KOPT-K1 (cell line): ENCODE data around the gene ZCRB1.
"Not testable (repeated sequence)": the region's sequence is repeated elsewhere in the genome, so short reads cannot be mapped to it uniquely, and the experiment has no call there.

Source experiments
- H3K27ac ChIP-seq: fragments of 200-600 bp; sonication (generic); 2 replicates; pipeline ENCODE4 v1.5.1; 2016; ENCODE audit warnings: antibody characterized with exemption, mild to moderate bottlenecking, low read depth, low read length; ENCODE audit not compliant: poor library complexity, severe bottlenecking
- H3K36me3 ChIP-seq: fragments of 200-600 bp; sonication (generic); 2 replicates; pipeline ENCODE4 v1.5.1; 2017; ENCODE audit warnings: antibody characterized with exemption, mild to moderate bottlenecking, low read length, moderate library complexity; ENCODE audit not compliant: insufficient read depth
- H3K9me3 ChIP-seq: fragments of 200-600 bp; sonication (generic); 2 replicates; pipeline ENCODE4 v1.5.1; 2017; ENCODE audit warnings: antibody characterized with exemption, low read length, mild to moderate bottlenecking; ENCODE audit not compliant: insufficient read depth, poor library complexity, severe bottlenecking

ZCRB1 gene

DNA sequence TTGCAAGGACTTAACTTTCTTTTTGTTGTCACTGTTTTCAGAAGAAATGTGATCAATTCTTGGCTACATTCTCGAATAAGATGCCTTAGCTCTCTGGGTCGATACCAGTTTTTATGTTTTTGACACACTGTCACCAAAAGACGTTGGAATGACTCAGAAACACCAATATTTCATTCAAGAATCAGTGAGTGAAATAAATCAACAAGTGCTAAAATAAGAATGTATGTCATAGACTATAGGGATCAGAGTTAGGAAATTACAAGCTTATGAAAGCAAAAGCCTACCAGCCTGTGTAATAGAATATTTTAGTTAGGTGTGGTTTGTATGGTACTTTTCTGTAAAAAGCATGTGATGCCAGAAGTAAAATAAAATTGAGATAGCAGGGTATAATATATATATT lies 17.8 kb upstream of the ZCRB1 start:
- no peaks in the 10 kb centered on the region for H3K9me3 ChIP-seq
- no peak overlapping the region for H3K27ac ChIP-seq
- H3K36me3 ChIP-seq, result peaks cover 62% of the 10 kb centered on the region

DNA sequence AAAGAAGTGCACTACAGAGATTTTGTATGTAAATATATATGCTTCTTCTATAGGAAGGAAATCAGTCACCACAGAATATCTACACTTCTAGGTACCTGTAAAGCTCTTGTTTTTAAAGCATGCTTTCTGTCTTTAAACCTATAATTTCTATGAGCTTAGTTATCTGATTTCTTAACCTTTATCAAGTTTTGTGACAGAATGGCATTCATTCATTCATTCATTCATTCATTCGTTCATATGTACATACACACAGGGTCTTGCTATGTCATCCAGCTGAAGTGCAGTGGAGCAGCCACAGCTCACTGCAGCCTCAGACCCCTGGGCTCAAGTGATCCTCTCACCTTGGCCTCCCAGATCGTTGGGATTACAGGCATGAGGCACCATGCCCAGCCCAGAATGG lies 16.1 kb upstream of the ZCRB1 start:
- Histone ChIP-seq H3K9me3 (no peaks in the 10 kb centered on the region), H3K36me3 (peaks cover 71% of the 10 kb centered on the region), H3K27ac (no peak overlapping the region)

DNA sequence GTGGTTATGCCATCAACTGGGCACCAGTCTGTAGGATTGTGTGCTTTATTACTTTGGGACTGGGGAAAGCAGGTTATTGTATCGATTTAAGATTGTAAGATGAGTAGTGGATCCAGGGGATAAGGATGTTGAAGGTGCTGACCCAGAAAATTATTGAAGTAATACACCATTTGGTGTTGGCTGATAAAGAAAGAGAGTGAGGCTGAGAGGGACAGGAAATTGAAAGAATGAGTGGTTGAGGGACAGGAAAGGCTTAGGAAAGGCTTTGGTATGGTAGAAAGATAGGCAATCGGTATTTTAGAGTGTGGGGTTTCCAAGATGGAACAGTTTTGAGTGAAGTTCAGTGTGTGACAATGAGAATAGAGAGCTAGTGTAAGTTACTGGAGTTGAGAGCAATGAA lies 12.4 kb upstream of the ZCRB1 start:
- no peaks in the 10 kb centered on the region for H3K9me3 ChIP-seq
- no peak overlapping the region for H3K27ac ChIP-seq
- H3K36me3 ChIP-seq, result peaks cover 75% of the 10 kb centered on the region

DNA sequence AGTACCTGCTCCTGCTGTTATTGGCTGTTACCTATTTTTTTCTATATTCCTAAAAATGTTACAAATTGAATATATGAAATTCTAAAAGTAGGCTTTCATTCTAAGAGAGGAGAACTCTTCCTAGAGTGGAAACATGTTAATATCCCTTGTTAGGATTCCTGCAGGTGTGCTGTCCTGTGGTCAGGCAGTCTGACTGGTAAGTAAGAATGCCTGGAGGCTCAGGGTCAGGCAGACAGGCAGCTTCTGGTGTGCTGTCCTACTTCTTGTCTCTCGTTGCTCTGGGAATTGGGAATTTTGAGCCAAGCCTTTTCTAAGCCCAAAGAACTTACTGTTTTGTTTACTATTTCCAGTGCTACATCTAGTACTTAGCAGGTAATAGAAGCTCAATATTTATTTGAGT lies 10.4 kb upstream of the ZCRB1 start:
- Histone ChIP-seq H3K36me3 (peaks cover 69% of the 10 kb centered on the region), H3K9me3 (no peaks in the 10 kb centered on the region), H3K27ac (no peak overlapping the region)

DNA sequence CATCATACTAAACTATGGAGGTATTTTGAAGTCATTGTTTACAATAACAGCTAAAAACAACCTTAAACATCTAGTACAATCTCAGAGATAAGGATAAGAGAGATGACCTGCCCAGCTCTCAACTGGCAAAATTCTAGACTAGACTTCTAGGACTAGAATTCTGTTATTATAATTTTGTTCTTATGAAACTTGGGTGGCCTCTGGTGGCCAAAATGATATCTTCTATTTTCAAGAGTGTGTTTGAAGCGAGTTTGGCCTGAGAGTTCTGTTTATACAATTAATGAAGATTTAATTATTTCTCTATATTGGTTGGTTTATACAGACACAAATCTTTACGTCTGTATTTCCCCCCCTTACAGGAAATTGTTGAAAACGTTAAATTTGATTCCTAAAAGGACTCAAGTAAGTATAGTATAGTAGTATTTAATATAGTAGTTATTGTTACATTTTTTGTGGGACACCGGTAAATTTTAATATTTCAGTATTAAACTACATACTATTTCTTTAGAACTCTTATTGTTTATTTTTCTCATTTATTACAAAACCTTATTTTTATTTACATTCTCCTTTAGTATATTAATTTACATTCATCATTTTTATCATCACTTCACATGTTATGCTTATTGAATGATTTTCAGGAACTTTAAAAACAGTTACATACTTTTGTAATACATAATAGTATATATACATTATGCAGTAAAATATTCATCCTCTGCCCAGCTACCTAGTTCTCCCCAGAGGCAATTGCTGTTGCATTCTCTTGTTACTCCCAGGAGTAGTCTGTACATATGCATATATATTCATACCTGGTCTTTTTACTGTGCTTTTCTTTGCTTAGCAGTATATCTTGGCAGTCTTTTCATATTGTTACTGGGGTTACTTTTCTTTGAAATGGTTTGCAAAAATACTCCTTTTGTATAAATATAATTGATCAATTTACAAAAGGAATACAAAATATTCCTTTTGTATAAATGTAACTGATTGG lies 6.7 kb upstream of the ZCRB1 start:
- H3K36me3 ChIP-seq, result peaks cover 44% of the 10 kb centered on the region
- no peaks in the 10 kb centered on the region for H3K9me3 ChIP-seq
- no peak overlapping the region for H3K27ac ChIP-seq

DNA sequence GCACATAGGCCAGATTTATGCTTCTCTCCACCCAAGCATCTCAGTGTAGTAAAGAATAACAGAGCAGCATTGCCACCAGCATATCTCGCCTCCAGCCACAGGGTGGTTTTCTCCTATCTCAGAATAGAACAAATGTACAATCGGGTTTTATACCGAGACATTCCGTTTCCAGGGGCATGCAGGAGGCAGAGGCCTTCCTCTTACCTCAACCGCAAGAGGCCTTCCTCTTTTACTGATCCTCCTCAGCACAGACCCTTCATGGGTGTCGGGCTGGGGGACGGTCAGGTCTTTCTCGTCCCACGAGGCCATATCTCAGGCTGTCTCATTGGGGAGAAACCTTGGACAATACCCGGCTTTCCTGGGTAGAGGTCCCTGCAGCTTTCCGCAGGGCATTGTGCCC lies 4.2 kb upstream of the ZCRB1 start:
- not testable (repeated sequence) for H3K9me3 ChIP-seq, H3K27ac ChIP-seq
- peaks cover 20% of the 10 kb centered on the region for H3K36me3 ChIP-seq

DNA sequence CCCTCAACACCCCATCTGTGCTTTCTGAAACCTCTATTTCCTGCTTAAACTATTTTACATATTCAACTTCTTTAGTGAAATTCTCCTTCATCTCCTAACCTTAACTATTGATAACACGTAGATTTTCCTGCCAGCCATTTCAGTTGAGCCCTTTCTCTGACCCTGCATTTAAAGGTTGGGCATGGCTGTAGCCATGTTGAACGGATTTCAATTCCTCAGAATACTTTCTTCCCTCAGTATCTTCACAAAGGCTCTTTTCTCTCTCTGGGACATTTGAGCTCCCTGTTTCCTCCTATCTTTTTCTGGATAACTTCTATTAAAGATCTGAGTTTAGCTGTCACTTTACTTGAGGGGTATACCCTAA lies 1.3 kb upstream of the ZCRB1 start:
- H3K36me3 ChIP-seq, result peaks cover 27% of the 10 kb centered on the region
- no peaks in the 10 kb centered on the region for H3K9me3 ChIP-seq
- H3K27ac ChIP-seq, result peak overlapping the region; percentile 76

DNA sequence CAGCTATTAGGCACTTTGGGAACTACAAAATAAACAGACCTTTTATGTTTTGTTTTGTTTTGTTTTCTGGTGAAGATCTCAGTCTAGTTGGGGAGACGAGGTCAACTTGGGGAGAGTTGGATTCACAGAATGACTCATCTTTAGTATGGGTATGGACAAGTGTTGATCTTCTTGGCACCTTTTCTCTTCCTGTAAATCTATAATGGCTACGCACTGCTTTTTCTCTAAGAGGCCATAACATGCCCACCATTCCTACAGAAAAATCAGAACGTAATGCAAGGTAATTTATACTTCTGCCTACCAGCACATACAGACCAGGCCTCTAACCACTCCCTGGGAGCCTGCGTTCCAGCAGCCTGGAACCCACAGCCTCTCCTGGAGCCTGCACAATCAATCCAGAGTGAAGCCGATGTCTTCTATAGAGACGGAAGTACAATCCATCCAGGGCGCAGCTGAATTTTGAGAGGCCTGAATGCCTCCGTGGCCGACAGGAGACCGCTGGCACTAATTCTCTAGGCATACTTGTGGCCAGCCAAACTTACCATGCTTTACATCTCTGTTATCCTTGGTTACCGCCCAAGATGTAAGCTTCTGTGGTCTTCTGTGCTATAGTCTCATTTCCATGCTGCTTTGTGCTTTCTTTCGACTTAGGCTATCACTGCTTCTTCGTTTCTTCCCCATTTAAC lies 790 bp upstream of the ZCRB1 start:
- Histone ChIP-seq H3K27ac (peak overlapping the region; percentile 76), H3K36me3 (peaks cover 30% of the 10 kb centered on the region), H3K9me3 (no peaks in the 10 kb centered on the region)

DNA sequence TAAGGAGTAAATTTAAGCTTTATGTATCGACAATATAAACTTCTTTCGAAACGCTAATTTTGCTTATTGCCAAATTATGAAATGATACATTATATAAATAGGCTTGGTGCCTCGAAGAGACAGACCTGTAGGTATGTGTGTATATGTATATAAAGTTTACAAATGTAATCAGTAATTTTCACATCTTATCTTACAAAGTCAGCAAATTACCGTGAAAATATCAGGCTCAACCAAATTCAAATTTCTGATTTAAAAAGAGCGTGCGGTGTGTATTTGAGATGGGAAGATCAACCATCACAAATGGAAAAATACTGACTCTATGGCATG lies 605 bp downstream of the ZCRB1 start:
- no peaks in the 10 kb centered on the region for H3K9me3 ChIP-seq
- H3K27ac ChIP-seq, result peak overlapping the region; percentile 76
- H3K36me3 ChIP-seq, result peaks cover 39% of the 10 kb centered on the region

DNA sequence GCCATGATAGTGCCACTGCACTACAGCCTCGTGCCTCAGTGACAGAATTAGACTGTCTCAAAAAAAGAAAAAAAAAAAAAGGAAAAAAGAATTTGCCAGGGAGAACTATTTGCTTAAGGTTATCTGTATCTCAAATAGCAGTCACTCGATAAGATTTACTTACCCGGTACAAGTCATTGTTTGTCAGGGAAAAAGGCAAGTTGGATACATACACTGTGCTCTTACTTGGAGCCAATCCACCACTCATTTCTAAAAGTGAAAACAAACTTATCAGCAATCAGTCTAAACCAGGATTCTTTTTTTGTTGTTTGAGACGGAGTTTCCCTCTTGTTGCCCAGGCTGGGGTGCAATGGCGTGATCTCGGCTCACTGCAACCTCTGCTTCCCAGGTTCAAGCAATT lies 2.0 kb downstream of the ZCRB1 start:
- no peak overlapping the region for H3K27ac ChIP-seq
- H3K36me3 ChIP-seq, result peaks cover 33% of the 10 kb centered on the region
- H3K9me3 ChIP-seq, result no peaks in the 10 kb centered on the region

DNA sequence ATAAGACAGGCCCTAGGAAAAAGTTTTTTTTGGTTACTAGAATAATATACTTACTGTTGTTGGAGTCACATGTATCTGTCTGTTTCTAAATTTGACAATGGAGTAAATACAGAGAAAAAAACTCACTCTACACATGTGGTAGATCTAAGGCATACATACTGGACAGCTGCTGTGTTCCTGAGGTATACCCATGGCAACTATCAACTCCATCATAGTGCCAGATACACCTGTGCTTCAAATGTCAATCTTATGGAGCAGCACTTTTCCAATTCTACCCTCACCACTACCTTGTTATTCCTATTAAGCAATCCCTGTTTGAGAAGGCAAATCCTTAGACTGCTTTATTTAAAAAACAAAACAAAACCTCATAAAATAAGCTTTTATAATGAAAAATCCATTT lies 3.3 kb downstream of the ZCRB1 start:
- H3K36me3 ChIP-seq, result peaks cover 34% of the 10 kb centered on the region
- no peaks in the 10 kb centered on the region for H3K9me3 ChIP-seq
- H3K27ac ChIP-seq, result no peak overlapping the region

DNA sequence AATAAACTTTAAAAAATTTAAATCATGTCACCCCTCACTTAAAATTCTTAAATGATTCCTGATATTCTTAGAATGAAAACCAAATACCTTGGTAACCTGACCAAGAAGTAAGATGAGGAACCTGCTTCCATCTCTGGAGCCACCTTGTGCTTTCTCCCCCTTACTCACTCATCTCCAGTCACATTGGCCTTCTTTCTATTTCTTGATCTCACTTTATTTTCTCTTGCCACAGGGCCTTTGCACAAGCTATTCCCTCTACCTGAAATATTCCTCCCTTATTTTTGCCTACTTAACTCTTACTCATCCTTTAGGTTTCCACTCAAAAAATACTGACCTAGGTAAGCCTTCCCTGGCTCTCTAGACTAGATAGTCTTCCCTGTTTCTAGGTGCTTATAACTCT lies 5.1 kb downstream of the ZCRB1 start:
- Histone ChIP-seq H3K9me3 (no peaks in the 10 kb centered on the region), H3K36me3 (peaks cover 51% of the 10 kb centered on the region), H3K27ac (no peak overlapping the region)

DNA sequence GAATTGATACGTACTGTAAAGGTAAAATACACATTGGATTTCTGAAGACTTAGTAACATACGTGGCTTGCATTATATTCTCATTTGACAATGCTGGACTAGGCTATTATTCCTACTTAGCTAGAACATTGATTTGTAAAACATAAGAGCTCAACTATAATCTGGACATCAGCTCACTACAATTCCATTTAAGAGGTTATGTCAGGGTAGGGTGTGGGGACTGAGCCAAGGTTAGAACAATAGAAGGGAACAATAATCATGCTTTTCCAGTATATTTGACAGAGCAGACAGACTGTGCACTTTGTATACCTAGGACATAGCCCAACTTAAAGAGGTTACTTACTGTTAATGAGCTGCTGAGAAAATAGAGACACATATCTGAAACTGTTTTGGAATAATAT lies 10.8 kb downstream of the ZCRB1 start:
- H3K9me3 ChIP-seq, result no peaks in the 10 kb centered on the region
- H3K36me3 ChIP-seq, result peaks cover 53% of the 10 kb centered on the region
- no peak overlapping the region for H3K27ac ChIP-seq

DNA sequence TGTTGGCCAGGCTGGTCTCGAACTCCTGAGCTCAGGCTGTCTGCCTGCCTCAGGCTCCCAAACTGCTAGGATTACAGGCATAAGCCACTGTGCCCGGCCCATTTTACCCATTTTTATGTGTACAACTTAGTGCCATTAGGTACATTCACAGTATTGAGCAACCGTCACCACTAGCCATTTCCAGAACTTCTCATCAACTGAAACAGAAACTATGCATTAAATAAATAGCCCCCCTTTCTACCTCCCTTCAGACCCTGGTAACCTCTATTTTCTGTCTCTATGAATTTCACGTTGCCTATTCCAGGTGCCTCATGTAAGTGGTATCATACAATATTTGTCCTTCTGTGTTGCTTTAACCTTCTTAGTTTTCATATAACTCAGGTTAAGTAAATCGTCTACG lies 15.9 kb downstream of the ZCRB1 start:
- Histone ChIP-seq H3K27ac (no peak overlapping the region), H3K36me3 (peaks cover 30% of the 10 kb centered on the region), H3K9me3 (no peaks in the 10 kb centered on the region)

DNA sequence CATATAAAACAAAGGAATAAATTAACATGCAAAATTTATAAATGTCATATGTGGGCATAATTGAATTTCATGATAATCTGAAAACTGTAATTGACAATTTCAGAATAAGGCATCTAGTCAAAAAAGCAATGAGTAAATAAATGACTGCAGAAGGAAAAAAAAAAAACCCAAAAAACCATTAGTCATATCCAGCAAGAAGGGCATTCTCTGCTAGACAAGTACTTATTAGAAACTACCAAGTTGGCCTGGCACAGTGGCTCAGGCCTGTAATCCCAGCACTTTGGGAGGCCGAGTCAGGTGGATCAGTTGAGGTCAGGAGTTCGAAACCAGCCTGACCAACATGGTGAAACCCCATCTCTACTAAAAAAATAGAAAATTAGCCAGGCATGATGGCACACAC lies 17.5 kb downstream of the ZCRB1 start:
- Histone ChIP-seq H3K9me3 (no peaks in the 10 kb centered on the region), H3K27ac (no peak overlapping the region), H3K36me3 (peaks cover 14% of the 10 kb centered on the region)

DNA sequence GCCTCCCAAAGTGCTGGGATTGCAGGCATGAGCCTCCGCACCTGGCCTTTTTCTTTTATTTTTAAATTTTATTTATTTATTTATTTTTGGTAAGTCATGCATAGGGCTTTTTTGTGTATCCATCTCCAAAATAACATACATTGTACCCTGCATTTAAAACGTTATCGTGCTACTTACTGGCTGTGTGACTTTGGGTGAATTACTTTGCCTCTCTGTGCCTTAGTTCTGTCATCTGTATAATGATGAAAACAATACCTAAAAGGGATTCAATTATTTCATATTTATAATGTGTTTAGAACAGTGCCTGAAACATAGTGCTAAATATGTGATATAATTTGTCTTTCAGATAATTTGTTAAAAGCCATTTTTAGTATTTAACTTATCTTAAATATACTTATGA lies 19.6 kb downstream of the ZCRB1 start:
- H3K9me3 ChIP-seq, result no peaks in the 10 kb centered on the region
- H3K36me3 ChIP-seq, result no peaks in the 10 kb centered on the region
- no peak overlapping the region for H3K27ac ChIP-seq
